ENCODE results near the gene ANAPC4. TPM values are rescaled to one million over a fixed set of nuclear protein-coding genes. Genes with fewer than 3 reads are reported as not detected.

The ANAPC4 gene
- total RNA-seq, 1 donor from 2014 or later: 19.2 TPM

- no peak overlapping the region for H3K4me3 ChIP-seq (ENCODE audit: insufficient read depth, low read depth, low read length)
- Mint-ChIP-seq H3K36me3 (ENCODE audit: low read depth, unreplicated experiment) (peaks cover 9% of the 10 kb centered on the region), H3K4me3 (ENCODE audit: unreplicated experiment) (no peak overlapping the region), H3K27ac (ENCODE audit: unreplicated experiment) (no peak overlapping the region), H3K9me3 (ENCODE audit: unreplicated experiment) (no peaks in the 10 kb centered on the region), H3K4me1 (ENCODE audit: low read depth, unreplicated experiment) (no peaks in the 10 kb centered on the region), H3K27me3 (ENCODE audit: low read depth, unreplicated experiment) (no peaks in the 10 kb centered on the region)
- H3K4me2 ChIP-seq (ENCODE audit: low read length): no peak overlapping the region
- H2AFZ ChIP-seq (ENCODE audit: low read depth, low read length): no peak overlapping the region
- no peaks in the 10 kb centered on the region for H3K79me2 ChIP-seq (ENCODE audit: insufficient read depth, low read length)
- no peak overlapping the region for H3K27ac ChIP-seq (ENCODE audit: low read depth, low read length)
- peaks cover 35% of the 10 kb centered on the region for H3K36me3 ChIP-seq (ENCODE audit: insufficient read depth, low read length)
- no peak overlapping the region for H3K9ac ChIP-seq (ENCODE audit: low read length)
- H3K9me3 ChIP-seq (ENCODE audit: insufficient read depth, low read depth, low read length): no peaks in the 10 kb centered on the region
- H3K27me3 ChIP-seq (ENCODE audit: insufficient read depth, low read length): no peaks in the 10 kb centered on the region
- no peak for DNase-seq (ENCODE audit: low read depth)
- TF ChIP-seq CTCF (IDR thresholded peaks at IDR 0.05; ENCODE audit: insufficient read depth, low read depth, low read length) (no peak), EZH2 (IDR thresholded peaks at IDR 0.05; ENCODE audit: insufficient read depth, low read length) (no peak)
- H3K4me1 ChIP-seq (ENCODE audit: insufficient read depth, low read length): no peaks in the 10 kb centered on the region
- no peak for FAIRE-seq
- H4K20me1 ChIP-seq (ENCODE audit: insufficient read depth, low read length): no peaks in the 10 kb centered on the region
Measured at GRCh38 chr4:25410820-25411529, 33.9 kb downstream of the ANAPC4 start.

GRCh38 chr4:25413261-25413660, 36.2 kb downstream of the ANAPC4 start:
- no peaks in the 10 kb centered on the region for H3K79me2 ChIP-seq (ENCODE audit: insufficient read depth, low read length)
- H3K27me3 ChIP-seq (ENCODE audit: insufficient read depth, low read length): no peaks in the 10 kb centered on the region
- peaks cover 12% of the 10 kb centered on the region for H3K36me3 Mint-ChIP-seq (ENCODE audit: low read depth, unreplicated experiment)
- no peak for TF ChIP-seq EZH2 (IDR thresholded peaks at IDR 0.05; ENCODE audit: insufficient read depth, low read length)
- no peak for TF ChIP-seq CTCF (IDR thresholded peaks at IDR 0.05; ENCODE audit: insufficient read depth, low read depth, low read length)
- FAIRE-seq (no peak), DNase-seq (ENCODE audit: low read depth) (no peak)
- no peak overlapping the region for H3K27ac Mint-ChIP-seq (ENCODE audit: unreplicated experiment)
- no peak overlapping the region for H2AFZ ChIP-seq (ENCODE audit: low read depth, low read length)
- H3K4me1 Mint-ChIP-seq (ENCODE audit: low read depth, unreplicated experiment): no peaks in the 10 kb centered on the region
- H3K27ac ChIP-seq (ENCODE audit: low read depth, low read length): no peak overlapping the region
- H4K20me1 ChIP-seq (ENCODE audit: insufficient read depth, low read length): no peaks in the 10 kb centered on the region
- no peaks in the 10 kb centered on the region for H3K27me3 Mint-ChIP-seq (ENCODE audit: low read depth, unreplicated experiment)
- no peak overlapping the region for H3K4me3 Mint-ChIP-seq (ENCODE audit: unreplicated experiment)
- no peaks in the 10 kb centered on the region for H3K4me1 ChIP-seq (ENCODE audit: insufficient read depth, low read length)
- no peaks in the 10 kb centered on the region for H3K9me3 Mint-ChIP-seq (ENCODE audit: unreplicated experiment)
- H3K9me3 ChIP-seq (ENCODE audit: insufficient read depth, low read depth, low read length): no peaks in the 10 kb centered on the region
- no peak overlapping the region for H3K9ac ChIP-seq (ENCODE audit: low read length)
- H3K4me2 ChIP-seq (ENCODE audit: low read length): no peak overlapping the region
- no peak overlapping the region for H3K4me3 ChIP-seq (ENCODE audit: insufficient read depth, low read depth, low read length)
- H3K36me3 ChIP-seq (ENCODE audit: insufficient read depth, low read length): peaks cover 43% of the 10 kb centered on the region

- Histone ChIP-seq H3K9ac (ENCODE audit: low read length) (no peak overlapping the region), H3K27me3 (ENCODE audit: insufficient read depth, low read length) (no peaks in the 10 kb centered on the region), H4K20me1 (ENCODE audit: insufficient read depth, low read length) (no peaks in the 10 kb centered on the region), H2AFZ (ENCODE audit: low read depth, low read length) (no peak overlapping the region), H3K4me2 (ENCODE audit: low read length) (no peak overlapping the region), H3K9me3 (ENCODE audit: insufficient read depth, low read depth, low read length) (no peaks in the 10 kb centered on the region), H3K79me2 (ENCODE audit: insufficient read depth, low read length) (no peaks in the 10 kb centered on the region), H3K4me3 (ENCODE audit: insufficient read depth, low read depth, low read length) (no peak overlapping the region), H3K36me3 (ENCODE audit: insufficient read depth, low read length) (peaks cover 20% of the 10 kb centered on the region), H3K27ac (ENCODE audit: low read depth, low read length) (no peak overlapping the region), H3K4me1 (ENCODE audit: insufficient read depth, low read length) (no peaks in the 10 kb centered on the region)
- no peak for DNase-seq (ENCODE audit: low read depth)
- H3K27ac Mint-ChIP-seq (ENCODE audit: unreplicated experiment): no peak overlapping the region
- no peak overlapping the region for H3K4me3 Mint-ChIP-seq (ENCODE audit: unreplicated experiment)
- TF ChIP-seq EZH2 (IDR thresholded peaks at IDR 0.05; ENCODE audit: insufficient read depth, low read length) (no peak), CTCF (IDR thresholded peaks at IDR 0.05; ENCODE audit: insufficient read depth, low read depth, low read length) (no peak)
- no peaks in the 10 kb centered on the region for H3K9me3 Mint-ChIP-seq (ENCODE audit: unreplicated experiment)
- peaks cover 8% of the 10 kb centered on the region for H3K36me3 Mint-ChIP-seq (ENCODE audit: low read depth, unreplicated experiment)
- H3K4me1 Mint-ChIP-seq (ENCODE audit: low read depth, unreplicated experiment): no peaks in the 10 kb centered on the region
- no peak for FAIRE-seq
- no peaks in the 10 kb centered on the region for H3K27me3 Mint-ChIP-seq (ENCODE audit: low read depth, unreplicated experiment)
Measured at GRCh38 chr4:25417014-25417413, 40.0 kb downstream of the ANAPC4 start.
